GM21723 (cell line): ENCODE data around the gene RBMX.
"Not testable (repeated sequence)": the region's sequence is repeated elsewhere in the genome, so short reads cannot be mapped to it uniquely, and the experiment has no call there.

Experiments used
- ATAC-seq: cut with Tn5 transposase; IDR thresholded peaks from one replicate; pipeline ENCODE4 v1.9.1; 2021; ENCODE audit warnings: mild to moderate bottlenecking, moderate library complexity; ENCODE audit not compliant: unreplicated experiment

The RBMX gene

DNA sequence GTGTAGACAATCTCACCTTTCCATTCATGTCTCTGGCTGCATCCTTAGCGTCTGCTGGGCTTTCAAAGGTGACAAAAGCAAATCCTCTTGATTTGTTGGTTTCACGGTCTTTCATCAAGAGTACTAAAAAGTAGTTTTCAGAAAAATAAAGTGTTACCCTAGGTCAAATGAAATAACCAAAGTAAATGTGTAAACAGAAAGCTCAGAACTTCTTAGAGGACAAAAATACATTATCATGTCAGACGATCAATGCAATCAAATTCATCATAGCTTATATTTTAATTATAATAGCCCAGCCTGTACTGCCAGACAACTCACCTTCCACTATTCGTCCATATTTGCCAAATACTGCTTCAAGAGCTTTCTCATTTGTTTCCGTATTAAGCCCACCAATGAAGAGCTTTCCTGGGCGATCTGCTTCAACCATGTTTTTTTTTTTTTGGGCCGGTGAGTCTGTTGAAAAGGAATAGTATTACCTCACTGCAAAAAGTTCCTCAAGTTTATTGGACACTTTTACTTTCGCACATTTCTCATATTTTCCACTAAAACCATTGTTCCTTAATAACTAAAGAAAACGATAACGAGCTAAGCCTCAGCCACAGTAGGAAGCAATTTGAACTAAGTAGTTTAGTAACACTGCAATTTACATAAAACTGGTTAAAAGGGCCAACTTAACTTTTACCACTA lies 1.4 kb downstream of the RBMX start:
- no peak for ATAC-seq

DNA sequence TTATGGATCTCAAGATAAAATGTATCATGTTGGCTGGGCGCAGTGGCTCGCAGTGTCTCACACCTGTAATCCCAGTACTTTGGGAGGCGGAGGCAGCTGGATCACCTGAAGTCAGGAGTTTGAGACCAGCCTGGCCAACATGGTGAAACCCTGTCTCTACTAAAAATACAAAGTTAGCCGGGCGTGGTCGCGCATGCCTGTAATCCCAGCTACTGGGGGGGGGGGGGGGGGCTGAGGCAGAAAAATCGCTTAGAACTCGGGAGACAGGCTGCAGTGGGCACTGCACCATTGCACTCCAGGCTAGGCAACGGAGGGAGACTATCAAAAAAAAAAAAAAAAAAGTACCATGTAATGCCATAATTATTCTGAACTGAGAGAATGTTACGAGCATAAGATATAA lies 2.1 kb downstream of the RBMX start:
- no peak for ATAC-seq

DNA sequence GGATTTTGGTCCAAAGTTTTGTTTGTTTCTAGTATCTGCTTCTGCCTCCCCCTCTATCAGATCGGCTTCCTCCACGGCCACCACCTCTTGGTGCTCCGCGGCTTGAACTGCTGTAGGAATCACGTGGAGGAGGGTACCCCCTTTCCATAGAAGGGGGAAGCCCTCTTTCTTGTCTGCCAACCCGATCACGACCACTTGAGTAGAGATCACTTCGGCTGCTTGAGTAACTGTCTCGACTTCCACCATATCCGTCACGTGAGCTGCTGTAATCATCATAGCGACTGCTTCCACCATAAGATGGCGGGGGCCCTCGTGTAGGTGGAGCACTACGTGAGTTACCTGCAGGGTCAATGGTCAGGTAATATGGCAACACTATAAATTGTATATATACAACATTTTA lies 6.4 kb downstream of the RBMX start:
- not testable (repeated sequence) for ATAC-seq

DNA sequence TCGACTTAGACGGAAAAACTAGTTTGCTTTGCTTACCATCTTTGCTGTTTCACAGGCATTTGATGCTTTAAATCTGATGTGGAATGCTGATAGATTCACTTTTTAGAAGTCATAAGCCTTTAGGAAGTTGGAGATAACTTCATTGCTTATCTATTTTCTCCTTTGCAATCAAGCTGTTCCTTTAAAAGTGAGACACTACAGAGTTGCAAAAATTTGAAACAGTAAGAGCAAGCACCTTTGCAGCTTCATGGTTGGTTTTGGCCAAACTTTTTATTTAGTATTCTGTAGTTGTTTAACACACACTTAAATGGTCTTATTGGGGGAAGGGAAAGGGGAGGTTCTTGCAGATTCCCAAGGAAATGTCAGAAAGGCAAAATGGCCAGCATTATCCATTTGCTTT lies 7.3 kb downstream of the RBMX start:
- ATAC-seq, result not testable (repeated sequence)

DNA sequence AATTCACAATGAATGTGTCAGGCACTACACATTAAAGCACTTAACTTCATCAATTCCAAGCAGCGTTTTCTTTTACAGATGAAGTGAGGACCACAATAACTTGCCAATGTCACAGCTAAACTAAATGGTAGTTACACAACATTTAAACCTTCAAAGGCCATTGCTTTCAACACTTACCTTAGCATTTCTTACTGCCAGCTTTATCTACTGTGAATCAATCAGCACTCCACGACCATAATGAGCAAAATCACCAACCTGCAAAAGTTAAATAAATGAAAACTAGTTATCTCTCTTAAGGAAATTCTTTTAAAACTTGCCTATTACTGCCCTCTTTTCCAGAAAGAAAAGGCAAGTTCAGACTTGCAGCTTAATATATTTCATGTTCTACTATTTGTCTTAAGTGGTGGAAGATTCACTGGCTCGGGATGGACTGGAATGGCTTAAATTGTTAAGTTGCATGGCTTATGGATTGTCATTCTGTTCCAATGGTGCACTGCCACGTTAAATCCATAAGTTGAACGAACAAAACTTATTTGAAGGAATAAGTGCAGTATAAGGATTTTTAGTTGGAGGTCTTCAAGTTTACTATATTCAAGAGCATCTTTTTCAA lies 8.3 kb downstream of the RBMX start:
- no peak for ATAC-seq

DNA sequence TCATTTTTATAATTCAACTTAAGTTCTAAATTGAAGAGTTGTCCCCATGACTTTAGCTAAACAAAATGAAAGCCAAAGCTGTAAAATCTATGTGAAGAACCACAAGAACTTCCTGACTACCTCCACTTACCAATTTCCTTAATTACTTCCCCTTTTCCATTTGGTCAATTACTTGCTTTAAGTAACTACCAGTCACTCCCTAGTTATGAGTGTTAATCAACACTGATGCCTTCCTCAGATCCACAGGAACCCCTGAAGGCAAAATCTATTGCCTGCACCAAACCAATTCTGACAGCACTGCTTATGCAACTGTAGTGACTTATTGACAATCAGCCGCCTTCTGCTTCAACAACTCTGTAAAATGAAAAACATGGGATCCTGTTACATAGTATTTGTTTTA lies 10.5 kb downstream of the RBMX start:
- ATAC-seq, result no peak

DNA sequence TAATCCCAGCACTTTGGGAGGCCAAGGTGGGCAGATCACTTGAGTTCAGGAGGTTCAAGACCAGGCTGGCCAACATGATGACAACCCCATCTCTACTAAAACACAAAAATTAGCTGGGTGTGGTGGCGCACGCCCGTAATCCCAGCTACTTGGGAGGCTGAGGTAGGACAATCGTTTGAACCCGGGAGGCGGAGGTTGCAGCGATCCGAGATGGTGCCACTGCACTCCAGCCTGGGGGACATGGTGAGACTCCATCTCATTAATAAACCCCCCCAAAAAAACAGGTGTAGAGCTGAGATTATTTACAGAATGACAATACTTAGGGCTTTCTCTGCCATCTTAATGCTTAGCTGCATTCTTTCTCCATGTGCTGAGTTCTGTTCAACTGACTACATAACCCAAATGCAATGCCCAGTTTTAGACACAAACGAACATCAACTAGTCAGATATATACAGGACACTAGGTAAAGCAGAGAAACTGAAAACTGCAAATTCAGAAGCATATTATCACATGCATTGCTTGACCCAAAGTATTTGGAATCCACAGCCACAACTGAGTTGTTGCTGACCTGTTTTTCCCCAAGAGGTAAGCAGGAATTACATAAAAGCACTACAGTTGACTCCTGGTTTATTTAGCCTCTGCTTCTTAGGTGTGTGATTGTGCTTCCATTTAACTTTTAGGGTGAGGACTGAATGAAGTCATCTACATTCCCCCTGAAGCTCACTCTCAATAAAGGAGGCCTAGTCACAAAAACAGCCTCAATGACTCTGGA lies 12.1 kb downstream of the RBMX start:
- ATAC-seq, result no peak

DNA sequence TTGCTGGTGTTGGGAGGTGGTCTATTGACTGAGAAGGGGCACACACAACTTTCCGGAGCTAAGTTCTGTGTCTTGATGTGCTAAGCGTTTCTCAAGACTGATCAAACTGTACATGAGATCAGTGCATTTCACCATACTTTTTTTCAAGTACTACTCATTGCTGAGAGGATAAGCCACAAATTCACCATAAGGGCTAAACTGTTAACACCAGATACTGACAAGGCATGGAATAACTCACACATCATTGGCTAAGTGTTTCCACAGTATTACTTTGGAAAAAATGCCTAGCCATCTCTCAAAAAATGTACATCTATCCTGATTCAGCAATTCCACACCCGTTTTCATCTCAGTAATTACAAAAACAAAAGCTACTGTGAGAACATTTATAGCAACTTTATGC lies 13.0 kb downstream of the RBMX start:
- no peak for ATAC-seq

DNA sequence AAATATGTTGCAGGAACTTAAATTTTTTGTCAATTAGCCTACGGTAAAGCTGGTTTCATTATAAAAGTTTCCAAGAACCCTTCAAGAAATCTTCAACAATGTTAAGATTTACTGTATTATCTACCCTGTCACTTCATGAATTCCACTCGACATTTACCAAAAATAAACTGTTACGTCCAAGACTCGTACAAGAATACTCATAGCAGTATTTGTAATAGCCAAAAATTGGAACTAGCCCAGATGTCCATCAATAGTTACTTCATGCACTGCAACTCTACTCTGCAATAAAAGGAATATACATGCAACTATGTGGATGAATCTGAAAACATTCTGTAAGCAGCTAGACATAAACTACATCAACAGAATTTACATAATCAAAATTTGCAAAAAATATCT lies 13.4 kb downstream of the RBMX start:
- ATAC-seq, result no peak

DNA sequence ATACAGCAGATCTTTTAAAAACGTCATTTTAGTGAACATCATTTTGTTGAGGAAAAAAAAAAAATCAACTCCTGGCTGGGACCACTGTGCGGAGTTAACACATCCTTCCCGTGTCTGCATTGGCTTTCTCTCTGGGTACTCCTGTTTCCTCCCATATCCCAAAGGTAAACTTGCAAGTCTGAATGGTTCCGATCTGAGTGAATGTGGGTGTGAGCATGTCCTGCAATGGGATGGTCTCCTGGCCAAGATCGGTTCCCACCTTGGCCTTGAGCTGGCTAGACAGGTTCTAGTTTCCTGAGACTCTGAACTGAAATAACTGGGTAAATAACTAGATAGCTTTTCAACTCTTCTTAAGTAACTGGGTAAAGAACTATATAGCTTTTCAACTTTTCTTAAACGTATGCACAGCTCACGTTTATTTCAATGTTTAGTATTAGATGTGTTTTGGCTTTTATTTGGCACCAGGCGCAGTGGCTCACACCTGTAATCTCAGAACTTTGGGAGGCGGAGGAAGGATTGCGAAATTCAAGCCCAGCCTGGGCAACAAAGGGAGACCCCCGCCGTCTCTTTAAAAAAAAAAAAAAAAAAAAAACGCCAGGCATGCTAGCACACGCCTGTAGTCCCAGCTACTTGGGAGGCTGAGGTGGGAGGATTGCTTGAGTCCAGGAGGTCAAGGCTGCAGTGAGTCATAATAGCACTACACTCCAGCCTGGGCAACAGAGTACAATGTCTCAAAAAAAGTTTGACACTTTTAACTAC lies 14.0 kb downstream of the RBMX start:
- no peak for ATAC-seq

DNA sequence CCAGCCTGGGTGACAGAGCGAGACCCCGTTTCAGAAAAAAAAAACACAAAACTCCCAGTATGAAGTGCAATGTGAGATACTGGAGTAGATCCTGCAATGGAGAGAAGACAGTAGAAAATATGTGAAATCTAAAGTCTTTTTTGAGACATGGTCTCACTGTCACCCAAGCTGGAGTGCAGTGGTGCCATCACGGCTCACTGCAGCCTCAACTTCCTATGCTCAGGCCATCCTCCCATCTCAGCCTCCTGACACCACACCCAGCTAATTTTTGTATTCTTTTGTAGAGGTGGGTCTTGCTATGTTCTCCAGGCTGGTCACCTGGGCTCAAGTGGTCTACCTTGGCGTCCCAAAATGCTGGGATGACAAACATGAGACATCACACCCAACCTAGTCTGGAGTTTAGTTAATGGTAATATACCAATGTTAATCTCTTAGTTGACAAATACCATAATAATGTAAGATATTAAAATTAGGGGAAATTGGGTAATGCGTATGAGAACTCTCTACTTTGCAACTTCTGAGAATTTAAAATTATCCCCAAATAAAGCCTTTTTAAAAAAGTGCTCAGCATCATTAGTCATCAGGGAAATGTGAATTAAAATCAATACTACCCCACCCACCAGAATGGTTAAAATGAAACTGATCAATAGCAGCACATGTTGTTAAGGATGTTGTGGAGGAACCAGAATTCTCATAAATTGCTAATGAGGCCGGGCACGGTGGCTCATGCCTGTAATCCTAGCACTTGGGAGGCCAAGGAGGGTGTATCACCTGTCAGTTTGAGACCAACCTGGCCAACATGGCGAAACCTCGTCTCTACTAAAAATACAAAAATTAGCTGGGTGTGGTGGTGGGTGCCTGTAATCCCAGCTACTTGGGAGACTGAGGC lies 15.0 kb downstream of the RBMX start:
- no peak for ATAC-seq

DNA sequence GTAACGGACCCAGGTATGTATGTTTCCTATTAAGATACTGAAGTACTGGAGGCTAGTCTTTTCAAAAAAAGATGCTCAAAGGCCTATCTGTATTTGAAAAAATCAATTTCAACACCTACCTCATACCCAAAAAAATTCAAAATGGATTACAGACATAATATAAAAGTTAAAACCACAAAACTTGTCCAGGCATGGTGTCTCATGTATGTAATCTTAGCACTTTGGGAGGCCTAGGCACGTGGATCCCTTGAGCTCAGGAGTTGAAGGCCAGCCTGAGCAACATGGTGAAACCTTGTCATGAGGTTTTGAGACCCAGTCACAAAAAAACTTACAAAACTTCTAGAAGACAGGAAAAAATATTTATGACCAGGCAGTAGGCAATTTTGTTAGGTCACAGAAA lies 16.7 kb downstream of the RBMX start:
- ATAC-seq, result no peak

DNA sequence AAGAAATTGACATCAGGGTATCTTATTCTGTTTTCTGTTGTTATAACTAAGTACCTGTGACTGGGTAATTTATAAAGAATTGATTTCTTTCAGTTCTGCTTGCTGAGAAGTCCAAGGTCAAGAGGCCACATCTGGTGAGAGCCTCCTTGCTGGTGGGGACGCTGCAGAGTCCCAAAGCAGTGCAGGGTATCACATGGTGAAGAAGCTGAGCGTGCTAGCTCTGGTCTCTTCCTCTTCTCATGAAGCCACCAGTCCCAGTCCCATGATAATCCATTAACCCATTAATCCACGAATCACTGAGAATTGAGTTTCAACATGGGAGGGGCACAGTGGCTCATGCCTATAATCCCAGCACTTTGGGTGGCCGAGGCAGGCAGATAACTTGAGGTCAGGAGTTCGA lies 18.0 kb downstream of the RBMX start:
- no peak for ATAC-seq

DNA sequence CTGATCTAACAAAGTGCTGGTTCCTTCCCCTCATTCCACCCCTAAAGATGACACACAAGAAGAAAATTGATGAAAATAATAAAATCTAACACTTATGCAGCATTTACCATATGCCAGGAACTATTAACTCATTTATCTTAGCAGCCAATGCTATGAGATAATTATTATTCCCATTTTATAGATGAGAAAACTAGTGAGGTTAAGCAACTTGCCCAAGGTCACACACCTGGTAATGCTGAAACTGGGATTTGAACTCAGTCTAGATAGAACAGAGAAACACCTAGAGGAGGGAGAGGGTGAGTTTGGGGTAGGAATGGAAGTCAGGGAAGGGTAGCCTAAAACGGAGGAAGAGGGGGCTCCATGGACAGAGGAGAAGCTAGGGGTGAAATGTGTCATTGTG lies 18.6 kb downstream of the RBMX start:
- ATAC-seq, result no peak

DNA sequence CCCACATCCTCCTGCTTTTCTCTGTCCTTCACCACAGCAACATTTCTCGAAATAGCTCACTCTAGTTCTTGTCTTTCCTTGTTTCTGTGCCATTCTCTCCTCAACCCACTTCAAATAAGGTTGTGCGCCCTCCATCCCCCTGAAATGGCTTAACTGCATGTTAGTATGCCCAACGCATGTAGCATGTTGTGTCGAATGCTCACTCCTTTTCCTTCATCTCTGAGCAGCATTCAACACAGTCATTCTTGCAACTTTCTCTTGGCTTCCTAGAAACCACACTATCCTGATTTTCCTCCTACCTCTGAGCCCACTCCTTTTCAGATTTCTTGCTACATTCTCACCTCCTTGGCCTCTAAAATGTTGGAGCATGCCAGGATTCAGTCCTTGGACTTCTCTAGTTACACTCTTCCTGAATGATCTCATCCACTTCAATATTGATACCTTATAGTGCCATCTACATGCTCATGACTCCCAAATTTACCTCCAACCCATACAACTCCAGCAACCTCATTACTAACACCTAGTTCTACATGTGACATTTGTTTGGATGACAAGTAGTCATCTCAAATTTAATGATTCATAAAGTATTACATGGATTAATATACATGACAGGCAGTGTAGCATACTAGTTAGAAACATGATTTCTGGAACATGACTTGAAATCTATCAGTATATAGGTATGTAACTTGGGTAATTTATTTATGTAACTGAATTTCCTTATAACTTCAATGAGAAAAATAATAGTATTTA lies 22.3 kb downstream of the RBMX start:
- ATAC-seq, result no peak

DNA sequence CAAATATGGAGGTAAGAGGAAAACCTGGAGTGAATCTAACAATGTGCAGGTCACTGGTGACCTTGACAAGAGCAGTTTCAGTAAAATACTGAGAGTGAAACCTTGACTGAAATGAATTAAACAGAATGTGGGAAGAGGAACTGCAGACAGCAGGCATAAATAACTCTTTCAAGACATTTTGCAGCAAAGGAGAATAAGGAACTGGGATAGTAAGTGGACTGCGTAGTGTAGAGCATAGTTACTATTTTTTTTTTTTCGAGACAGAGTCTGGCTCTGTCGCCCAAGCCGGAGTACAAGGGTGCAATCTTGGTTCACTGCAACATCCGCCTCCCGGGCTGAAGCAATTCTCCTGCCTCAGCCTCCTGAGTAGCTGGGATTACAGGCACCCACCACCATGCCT lies 24.0 kb downstream of the RBMX start:
- ATAC-seq, result no peak

DNA sequence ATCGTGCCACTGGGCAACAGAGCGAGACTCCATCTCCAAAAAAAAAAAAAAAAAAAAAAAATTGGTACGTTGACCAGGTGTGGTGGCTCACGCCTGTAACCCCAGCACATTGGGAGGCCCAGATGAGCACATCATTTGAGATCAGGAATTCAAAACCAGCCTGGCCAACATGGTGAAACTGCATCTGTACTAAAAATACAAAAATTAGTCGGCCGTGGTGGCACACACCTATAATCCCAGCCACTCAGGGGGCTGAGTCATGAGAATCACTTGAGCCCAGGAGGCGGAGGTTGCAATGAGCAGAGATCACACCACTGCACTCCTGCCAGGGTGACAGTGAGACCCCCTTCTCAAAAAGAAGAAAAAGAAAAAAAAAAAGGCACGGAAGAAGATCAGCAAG lies 24.5 kb downstream of the RBMX start:
- no peak for ATAC-seq

DNA sequence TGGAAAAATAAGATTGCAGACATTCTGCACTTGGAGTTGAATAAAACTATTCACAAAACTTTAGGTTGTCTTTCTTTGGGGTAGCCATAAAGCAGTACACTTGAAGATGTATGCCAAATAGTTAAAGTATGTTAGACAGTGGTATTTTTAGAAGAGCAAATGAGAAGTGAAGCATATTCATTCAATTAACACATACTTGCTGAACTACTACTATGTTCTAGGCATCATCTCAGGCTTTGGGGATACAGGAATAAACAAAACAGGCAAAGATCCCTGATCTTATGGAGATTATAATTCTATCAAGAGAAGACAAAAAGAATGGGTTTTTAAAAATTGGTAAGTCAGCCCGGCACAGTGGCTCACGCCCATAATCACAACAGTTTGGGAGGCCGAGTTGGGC lies 29.0 kb downstream of the RBMX start:
- no peak for ATAC-seq

DNA sequence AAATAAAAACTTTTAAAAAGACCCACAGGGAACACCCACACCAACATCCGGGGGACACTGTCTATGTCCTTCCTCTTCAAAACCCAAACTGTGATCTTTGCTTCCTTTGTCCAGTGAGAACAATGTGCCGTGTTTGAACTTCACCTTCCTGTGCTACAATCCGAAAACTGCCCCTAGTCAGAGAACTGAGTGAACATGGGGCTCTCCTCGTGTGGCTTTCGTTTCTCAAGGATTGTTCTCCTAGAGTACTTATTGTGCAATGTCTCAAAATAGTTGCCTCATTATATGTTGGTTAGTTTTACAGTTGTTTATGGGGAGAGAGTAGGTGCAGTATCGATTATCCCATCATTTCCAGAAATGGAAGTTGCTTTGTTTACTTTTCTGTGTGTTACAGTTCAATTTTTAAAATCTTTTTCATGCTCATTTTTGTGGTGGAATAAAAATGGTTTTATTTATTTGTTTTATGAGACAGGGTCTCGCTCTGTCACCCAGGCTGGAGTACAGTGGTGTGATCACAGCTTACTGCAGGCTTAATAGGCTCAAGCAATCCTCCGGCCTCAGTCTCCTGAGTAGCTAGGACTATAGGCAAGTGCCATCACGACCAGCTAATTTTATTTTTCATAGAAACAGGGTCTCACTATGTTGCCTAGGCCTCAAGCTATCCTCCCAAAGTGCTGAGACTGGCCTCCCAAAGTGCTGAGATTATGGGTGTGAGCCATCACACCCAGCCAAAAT lies 29.9 kb downstream of the RBMX start:
- ATAC-seq, result no peak
